Lower leg skin (tissue), 3 donors: ENCODE data around the gene IFNL4.

Source experiments
- POLR2A ChIP-seq, 2 donors: fragments of 450-650 bp; IDR thresholded peaks; one replicate each; pipeline ENCODE4 v1.6.1; 2016 to 2017; ENCODE audit warnings: antibody characterized with exemption in 2 of 2, mild to moderate bottlenecking in 1 of 2, moderate library complexity in 1 of 2
- TF ChIP-seq, protein P1 (sequence below), 3 donors: fragments of 450-650 bp; IDR thresholded peaks; one replicate each; pipeline ENCODE4 v1.5.1; 2016; ENCODE audit warnings: antibody characterized with exemption in 3 of 3, mild to moderate bottlenecking in 3 of 3, moderate library complexity in 2 of 3

DNA sequence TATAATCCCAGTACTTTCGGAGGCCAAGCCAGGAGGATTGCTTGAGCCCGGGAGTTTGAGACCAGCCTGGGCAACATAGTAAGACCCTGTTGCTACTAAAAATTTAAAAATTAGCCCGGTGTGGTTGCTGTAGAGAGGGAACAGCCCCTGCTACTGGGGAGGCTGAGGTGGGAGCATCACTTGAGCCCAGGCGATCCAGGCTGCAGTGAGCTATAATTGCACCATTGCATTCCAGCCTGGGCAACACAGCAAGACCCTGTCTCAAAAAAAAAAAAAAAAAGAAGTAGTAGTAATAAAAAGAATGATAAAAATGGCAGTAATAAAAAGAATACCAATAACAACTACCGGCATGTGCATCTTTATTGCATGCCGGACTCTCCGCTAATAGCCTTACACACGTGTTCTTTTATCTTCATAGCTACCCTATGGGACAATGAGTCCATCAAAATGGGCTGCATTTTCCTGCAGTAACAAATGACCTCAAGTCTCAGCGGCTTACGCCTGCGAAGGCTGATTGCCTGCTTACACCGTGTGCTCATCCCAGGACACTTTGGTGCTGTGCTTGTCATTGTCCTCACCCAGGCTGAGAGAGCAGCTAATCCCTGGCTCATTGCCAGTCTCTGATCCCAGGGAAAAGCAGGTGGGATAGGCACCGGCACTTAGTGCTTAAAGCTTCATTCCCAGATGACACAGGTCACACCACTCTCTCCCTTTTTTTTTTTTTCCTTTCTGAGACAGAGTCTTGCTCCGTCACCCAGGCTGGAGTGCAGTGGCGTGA is 30.2 kb downstream of the IFNL4 start:
- TF ChIP-seq, protein P1, sequence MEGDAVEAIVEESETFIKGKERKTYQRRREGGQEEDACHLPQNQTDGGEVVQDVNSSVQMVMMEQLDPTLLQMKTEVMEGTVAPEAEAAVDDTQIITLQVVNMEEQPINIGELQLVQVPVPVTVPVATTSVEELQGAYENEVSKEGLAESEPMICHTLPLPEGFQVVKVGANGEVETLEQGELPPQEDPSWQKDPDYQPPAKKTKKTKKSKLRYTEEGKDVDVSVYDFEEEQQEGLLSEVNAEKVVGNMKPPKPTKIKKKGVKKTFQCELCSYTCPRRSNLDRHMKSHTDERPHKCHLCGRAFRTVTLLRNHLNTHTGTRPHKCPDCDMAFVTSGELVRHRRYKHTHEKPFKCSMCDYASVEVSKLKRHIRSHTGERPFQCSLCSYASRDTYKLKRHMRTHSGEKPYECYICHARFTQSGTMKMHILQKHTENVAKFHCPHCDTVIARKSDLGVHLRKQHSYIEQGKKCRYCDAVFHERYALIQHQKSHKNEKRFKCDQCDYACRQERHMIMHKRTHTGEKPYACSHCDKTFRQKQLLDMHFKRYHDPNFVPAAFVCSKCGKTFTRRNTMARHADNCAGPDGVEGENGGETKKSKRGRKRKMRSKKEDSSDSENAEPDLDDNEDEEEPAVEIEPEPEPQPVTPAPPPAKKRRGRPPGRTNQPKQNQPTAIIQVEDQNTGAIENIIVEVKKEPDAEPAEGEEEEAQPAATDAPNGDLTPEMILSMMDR (IDR thresholded peaks at IDR 0.05), result no peak
- TF ChIP-seq POLR2A (IDR thresholded peaks at IDR 0.05), result no peak
